GM21717 (cell line): ENCODE measurements around the gene C4orf36.
"Not testable (repeated sequence)": the region's sequence is repeated elsewhere in the genome, so short reads cannot be mapped to it uniquely, and the experiment has no call there.

Source experiments
- ATAC-seq: cut with Tn5 transposase; IDR thresholded peaks from one replicate; pipeline ENCODE4 v1.9.1; 2021; ENCODE audit warnings: mild to moderate bottlenecking, moderate library complexity; ENCODE audit not compliant: unreplicated experiment

The C4orf36 gene

DNA sequence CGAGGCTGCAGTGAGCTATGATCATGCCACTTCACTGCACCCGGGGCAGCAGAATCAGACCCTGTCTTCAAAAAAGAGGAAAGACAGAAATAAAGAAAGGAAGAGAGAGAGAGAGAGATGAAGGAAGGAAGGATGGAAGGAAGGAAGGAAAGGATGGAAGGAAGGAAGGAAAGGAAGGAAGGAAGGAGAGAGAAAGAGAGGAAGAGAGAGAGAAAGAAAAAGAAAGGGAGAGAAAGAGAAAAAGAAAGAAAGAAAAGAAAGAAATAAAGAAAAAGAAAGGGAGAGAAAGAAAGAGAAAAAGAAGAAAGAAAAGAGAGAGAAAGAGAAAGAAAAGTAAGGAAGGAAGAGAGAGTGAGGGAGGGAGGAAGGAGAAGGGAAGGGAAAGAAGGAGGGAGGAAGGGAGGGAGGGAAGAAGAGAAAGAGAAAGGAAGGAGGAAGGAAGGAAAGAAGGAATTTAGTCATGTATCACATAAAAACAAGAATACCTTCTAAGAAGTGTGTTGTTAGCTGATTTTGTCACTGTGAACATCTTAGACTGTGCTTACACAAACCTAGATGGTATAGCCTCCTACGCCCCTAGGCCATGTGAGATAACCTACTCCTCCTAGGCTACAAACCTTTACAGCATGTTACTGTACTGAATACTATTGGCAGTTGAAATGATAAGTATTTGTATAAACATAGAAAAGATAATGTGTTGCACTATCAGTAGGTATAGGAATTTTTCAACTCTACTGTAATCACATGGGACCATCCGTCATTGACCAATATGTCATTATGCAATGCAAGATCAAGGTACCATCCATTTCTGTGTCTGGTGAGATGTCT is 25.2 kb upstream of the C4orf36 start:
- no peak for ATAC-seq

DNA sequence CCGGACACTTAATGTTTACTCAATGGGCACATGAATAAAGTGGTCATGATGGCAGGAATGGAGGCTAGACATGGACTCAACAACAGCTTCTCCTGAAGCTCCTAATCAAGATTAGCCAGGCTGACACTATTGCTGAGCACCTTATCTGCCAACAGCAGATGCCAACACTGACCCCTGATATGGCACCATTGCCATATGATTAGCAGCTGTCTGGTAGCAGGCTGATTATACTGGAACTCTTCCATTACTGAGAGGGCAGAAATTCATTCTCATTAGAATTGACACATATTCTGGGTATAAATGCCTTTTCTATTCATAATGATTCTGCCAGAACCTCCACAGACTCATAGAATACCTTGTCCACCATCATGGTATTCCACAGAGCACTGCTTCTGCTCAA is 24.2 kb upstream of the C4orf36 start:
- ATAC-seq = no peak

DNA sequence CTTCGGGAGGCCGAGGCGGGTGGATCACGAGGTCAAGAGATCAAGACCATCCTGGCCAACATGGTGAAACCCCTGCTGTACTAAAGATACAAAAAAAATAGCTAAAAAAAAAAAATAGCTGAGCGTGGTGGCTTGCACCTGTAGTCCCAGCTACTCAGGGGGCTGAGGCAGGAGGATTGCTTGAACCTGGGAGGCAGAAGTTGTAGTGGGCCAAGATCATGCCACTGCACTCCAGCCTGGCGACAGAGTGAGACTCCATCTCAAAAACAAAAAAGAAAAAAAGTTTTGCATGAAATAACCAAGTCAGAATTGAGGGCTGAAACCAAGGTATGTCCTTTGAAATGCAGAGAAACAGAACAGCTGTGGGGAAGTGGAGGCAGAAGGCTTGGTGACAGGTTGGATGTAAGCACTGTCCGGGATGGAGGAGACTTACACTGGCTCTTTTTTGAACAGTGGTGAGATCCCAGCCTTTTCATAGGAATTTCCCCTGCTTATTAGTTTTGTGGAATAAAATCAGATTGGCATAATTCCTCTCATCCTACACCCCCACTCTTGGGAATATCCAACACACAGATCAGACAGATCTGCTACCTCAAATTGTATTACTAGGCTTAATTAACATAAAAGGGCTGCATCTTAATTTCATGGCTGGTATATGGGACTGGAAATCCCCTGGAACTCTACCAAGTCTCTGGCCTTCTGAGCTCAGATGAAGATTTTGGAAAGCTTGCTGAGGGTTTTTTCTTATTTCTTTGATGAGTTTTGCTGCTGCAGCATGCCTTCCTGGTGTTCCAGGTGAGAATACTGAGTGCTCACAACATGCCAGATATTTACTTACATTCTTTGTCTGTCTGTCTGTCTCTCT is 18.8 kb upstream of the C4orf36 start:
- ATAC-seq = no peak

DNA sequence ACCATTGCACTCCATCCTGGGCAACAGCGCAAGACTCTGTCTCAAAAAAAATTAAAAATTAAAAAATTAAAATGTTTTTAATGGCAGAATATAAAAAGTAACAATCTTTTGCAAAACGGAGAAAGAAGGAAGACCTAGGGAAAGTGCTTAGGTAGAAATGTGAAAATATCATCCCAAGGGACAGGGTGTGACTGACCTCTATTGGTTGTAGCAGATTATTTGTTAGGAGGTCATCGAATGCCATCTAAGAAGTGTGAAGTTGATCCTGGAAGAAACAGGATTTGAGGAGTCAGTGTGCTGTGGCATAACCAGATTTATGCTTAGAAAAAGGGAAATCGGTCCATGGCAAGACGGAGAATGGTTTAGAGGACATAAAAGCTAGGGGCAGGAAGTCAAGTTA is 18.1 kb upstream of the C4orf36 start:
- ATAC-seq = no peak

DNA sequence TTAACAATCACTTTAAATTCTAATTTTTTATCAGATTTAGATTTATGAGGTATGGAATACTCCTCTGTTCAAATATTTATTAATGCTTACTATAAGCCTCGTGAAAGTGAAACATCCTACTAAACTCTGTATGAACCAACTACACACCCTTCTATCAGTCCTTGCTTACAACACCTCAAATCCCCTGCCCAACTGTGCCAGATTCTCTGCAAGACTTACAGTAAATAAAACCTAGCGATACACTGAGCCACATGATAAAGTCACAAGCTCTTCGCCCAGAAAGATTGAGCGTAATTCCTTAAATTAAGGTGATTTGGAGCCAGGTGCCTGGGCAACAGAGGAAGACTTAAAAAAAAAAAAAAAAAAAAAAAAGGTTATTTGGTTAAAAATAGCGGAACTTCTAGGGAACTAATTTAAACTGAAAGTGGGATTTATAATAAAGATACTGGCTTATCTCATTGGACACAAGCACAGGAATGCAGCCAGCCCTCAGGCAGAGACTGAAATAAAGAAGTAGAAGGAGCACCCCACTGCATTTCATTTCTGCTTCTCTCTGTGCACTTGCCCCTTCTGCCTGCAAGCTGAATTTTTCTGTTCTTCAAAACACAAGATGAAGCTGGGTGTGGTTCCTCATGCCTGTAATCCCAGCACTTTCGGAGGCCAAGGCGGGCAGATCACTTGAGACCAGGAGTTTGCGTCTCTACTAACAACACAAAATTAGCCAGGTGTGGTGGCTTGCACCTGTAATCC is 17.5 kb upstream of the C4orf36 start:
- ATAC-seq = no peak

DNA sequence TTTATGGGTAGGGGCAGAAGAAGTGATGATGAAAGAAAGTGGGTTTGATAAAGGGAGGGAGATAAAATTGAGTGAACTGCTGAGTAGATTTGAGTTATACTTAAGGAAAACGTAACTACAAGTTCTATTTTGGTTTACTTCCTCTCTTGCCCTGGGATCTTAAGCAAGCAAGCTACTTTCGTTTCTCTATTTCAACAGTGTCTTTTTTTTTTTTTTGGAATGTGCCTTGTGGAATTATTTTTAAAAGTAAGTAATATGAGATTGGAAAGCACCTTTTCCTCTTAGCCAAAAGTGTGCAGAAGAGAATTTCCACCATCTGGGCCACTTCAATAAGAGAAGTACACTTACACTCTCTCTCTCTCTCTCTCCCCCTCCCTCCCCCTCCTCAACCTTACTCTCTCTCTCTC is 16.0 kb upstream of the C4orf36 start:
- ATAC-seq = no peak

DNA sequence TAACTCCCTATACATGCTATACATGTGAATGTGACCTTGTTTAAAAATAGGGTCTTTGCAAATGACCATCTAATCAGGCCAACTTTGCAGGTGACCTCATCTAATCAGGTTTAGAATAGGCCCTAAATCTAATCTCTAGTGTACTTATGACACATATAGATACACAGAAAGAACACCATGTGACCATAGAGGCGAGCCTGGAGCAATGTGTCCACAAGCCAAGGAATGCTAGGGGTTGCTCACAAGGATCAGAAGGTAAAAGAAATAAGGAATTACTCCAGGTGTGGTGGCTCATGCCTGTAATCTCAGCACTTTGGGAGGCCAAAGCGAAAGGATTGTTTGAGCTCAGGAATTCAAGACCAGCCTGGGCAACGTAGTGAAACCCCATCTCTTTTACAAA is 9.6 kb upstream of the C4orf36 start:
- ATAC-seq = no peak

DNA sequence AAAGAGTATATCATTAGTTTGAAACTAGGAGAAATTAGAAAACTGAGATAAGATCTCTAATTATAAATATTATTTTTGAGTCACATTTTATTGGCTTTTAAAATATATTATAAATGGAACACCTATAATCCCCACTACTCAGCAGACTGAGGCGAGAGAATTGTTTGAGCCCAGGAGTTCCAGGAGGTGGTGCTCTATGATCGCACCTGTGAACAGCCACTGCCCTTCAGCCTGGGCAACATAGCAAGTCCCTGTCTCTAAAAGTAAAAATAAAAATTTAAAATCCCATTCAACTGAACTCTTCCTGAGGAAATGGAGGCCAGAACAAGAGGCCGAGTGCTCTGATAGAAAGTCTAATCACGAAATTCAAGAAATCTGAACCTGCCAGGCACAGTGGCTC is 6.3 kb upstream of the C4orf36 start:
- no peak for ATAC-seq

DNA sequence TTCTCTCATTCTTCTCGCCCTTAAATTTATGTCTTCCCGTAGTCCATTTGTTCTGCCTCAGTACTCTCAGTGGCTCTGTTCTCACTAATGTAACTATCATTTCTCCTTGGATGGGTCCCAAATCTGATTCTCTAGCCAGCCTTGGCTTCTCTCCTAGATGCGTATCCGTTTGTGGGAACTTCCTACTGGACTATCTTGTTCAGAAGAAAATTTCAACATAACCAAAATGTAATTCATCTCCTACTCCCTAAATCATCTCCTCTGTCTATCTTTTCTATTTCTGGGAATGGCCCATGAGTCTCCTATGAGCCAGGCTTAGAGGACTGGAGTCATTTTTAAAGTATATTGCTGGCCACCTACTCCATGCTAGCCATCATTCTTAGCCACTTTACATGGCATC is 4.4 kb upstream of the C4orf36 start:
- no peak for ATAC-seq

DNA sequence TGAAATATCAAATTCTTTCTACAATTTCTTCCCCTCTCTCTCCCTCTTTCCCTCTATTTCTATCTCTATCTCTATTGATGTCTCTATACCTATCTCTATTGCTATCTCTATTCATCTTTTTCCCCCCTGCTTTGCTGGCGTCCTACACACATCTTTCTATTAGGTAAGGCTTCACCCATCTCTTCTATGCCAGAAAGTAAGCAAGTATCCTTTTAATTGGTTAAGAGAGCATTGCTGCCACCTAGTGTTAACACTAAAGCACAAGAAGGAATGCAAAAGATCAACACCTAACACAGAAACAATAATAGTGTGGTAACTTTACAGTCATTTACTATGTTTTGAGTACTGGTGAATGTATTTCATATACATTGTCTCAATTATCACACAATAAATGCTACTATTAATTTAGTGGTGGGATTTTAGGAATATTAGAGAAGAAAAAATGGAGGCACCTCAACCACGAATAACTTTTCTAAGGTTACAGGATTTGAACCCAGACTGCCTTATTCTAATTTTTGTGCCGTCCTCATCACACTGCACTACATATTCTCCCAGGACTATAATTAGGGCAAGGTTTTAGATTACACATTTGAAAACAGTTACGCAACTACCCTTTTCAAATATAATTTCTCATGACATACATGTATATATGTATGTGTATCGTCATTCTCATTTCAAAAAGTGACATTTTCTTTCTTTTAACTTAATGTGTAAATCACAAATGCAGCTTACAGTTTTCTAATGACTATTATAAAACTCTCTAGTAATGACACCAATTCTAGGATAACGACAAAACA is 3.7 kb upstream of the C4orf36 start:
- ATAC-seq = peak; percentile 46

DNA sequence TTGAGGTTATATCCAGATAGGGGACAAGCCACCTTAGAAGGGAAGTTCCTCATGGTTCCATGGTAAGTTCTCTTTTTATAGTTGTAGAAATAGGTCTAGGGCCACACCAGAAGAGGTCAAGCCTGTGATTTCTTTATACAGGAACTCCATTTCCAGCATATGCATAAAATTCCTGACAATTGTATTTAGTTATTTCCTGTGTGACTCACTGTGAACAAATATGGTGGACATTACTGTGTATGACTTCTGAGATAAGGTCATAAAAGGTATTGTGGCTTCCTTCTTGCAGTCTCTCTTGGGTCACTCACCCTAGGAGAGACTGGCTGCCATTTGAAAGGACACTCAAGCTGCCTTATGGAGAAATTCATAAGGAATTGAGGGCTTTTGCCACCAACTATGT is 2.2 kb upstream of the C4orf36 start:
- ATAC-seq = no peak

DNA sequence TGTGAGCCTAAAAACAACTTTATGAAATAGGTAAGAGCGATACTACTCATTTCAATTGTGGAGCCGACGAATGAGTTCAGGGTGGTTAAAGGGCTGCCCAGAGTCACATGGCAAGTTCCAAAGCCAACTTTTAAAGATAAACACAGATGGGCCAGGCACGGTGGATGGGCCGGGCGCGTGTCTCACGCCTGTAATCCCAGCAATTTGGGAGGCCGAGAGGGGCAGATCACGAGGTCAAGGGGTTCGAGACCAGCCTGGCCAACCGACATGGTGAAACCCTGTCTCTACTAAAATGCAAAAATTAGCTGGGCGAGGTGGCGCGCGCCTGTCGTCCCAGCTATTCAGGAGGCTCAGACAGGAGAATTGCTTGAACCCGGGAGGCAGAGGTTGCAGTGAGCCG is 914 bp upstream of the C4orf36 start:
- no peak for ATAC-seq

DNA sequence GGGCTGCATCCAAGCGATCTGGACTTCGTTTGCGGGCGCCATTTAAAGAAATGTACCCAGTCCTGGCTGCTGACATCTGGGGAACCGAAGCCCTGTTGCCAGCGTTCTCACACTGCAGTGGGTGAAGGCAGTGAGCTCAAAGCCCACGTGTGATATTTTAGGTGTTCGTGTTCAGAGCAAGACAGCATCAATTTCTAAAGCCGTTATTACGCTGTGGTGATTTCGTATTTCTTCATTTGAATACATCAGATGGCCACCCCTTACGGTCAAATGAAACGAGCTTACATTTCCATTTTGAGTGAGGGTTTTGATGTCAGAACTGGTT is 376 bp upstream of the C4orf36 start:
- peak; percentile 18 for ATAC-seq

DNA sequence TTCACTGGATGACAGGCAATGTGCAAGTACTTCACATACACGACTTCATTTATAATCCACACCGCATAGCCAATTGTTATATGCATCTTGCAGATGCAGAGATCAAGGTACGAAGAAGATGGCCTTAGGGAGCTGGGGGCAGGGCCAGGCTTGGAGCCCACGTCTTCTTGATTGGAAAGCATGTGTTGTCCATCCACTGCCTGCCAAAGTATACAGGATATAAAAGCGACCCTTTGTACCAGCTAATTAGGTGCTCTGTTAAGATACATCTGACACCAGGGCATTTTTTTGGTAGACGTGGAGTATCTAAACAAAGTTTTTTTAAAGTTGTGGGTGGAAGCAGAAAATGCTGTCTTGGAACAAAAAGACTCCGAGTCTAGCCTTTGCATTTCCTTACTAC is 1.4 kb downstream of the C4orf36 start:
- ATAC-seq = no peak

DNA sequence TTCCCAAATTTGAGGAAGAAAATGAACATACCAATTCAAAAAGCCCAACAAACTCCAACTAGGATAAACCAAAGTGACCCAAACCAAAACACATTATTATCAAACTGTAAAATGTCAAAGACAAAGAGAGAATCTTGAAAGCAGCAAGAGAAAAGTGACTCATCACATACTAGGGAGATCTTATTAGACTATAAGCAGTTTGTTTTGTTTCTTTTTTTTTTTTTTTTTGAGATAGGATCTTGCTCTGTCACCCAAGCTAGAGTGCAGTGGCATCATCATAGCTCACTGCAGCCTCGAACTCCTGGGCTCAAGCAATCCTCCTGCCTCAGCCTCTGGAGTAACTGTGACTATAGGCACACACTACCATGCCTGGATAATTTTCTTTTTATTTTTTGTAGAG is 12.6 kb downstream of the C4orf36 start:
- ATAC-seq = no peak

DNA sequence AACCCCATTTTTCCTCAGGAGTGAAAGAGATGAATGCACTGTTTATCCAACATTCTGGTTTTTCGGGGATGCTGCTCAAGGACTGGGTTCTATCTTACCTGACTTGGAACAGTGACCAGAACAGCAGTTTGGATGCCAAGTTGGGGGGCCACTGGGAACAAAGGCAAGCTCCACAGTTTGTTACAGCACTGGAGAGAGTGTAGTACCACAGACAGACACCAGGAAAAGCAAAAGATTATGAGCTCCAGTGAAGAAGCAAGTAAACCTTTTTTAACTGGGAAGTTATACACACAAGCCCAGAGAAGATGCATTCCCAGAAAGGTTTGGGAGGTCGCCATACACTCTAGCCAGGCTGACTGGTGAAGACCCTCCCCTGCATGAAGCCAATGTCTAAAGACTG is 13.6 kb downstream of the C4orf36 start:
- no peak for ATAC-seq

DNA sequence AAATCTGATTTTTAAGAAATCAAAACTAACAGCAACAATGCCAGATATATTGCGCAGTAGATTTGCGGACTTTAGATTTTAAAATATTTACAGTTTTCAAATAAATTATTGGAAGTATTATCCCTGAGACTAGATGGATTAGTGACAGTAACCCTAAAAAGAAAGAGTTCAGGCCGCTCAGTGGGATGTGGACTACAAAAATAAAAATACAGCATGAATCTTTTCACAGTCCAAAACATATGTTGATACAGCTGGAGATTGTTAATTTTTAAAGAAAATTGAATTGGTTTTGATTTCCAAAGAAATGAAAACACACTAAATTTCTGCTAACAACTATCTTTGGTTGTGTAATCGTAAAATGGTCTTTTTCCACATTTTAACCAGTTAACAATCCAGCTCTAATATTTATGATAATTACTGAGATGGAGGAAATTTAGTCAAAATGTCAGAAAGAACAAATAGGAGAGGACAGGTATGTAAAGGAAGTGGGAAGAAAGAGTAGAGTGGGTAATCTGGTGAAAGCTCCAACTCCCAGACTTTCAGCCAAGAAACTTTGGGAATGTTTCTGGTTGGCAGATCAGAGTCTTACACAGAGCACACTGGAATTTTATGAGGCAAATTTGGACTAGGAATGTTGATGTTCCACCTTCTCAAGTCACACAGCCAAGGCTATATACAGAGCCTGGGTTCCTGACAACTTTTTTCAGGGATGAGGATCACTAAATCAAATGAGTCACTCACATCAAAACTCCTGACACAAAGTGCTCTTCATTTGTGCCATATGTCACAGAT is 15.1 kb downstream of the C4orf36 start:
- ATAC-seq = no peak

DNA sequence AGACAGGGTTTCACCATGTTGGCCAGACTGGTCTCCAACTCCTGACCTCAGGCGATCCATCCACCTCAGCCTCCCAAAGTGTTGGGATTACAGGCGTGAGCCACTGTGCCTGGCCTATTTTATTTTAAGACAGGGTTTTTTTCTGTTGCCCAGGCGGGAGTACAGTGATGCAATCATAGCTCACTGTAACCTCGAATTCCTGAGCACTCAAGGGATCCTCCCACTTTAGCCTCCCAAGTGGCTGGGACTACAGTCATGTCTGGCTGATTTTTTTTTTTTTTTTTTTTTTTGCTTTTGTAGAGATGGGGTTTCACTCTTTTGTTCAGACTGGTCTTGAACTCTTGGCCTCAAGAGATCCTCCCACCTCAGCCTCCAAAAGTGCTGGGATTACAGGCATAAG is 16.8 kb downstream of the C4orf36 start:
- ATAC-seq = not testable (repeated sequence)

DNA sequence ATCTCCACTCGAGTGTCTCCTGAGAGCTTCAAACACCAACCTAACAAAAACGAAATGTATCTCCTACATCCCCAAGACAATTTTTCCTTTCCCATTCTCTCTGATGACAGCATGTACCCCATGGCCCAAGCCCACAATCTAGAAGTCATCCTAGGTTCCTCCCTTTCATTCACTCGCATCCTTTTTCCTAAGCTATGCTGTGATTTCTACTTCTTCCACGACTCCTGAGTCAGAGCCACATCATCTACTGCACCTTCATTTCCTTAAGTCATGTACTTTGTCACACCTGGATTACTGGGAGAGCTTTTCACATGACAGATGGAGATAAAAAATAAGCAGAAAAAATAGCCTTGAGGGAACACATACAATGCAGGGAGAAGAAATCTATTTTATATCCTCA is 20.1 kb downstream of the C4orf36 start:
- ATAC-seq = no peak

DNA sequence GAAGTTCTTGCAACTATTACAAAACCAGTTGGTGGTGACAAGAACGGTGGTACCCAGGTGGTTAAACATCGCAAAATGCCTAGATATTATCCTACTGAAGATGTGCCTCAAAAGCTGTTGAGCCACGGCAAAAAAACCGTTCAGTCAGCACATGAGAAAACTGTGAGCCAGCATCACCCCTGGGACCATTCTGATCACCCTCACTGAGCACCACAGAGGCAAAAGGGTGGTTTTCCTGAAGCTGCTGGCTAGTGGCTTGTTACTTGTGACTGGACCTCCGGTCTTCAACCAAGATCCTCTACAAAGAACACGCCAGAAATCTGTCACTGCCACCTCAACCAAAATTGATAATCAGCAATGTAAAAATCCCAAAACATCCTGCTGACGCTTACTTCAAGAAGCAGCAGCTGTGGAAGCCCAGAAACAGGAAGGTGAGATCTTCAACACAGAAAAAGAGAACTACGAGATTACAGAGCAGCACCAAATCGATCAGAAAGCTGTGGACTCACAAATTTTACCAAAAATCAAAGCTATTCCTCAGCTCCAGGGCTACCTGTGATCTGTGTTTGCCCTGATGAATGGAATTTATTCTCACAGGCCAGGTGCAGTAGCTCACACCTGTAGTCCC is 21.7 kb downstream of the C4orf36 start:
- no peak for ATAC-seq
